Esophagus muscularis mucosa (tissue), 4 donors: ENCODE data around the gene PRMT7. TPM values are rescaled to one million over a fixed set of nuclear protein-coding genes. Genes with fewer than 3 reads are reported as not detected.

Experiments used
- DNase-seq: peaks from one replicate; pipeline ENCODE4 v3.0.0-alpha.2; 2017; ENCODE audit errors: extremely low spot score
- H3K27ac ChIP-seq, 4 donors: fragments of 200-600 bp; sonication (generic); replicated peaks in 1 of 4; 1 replicate in 3 of 4; 2 replicates in 1 of 4; pipeline ENCODE4 v1.5.1; 2016 to 2019; ENCODE audit warnings: mild to moderate bottlenecking in 1 of 4
- H3K27me3 ChIP-seq, 4 donors: fragments of 200-600 bp; sonication (generic); one replicate each; pipeline versions ENCODE4 v1.5.1 to v1.6.0; 2016 to 2019
- H3K36me3 ChIP-seq, 4 donors: fragments of 200-600 bp; sonication (generic); one replicate each; pipeline ENCODE4 v1.5.1; 2016 to 2019
- H3K4me1 ChIP-seq, 4 donors: fragments of 200-600 bp; sonication (generic); one replicate each; pipeline ENCODE4 v1.5.1; 2016 to 2019
- H3K4me3 ChIP-seq, 4 donors: fragments of 200-600 bp; sonication (generic); 1 replicate in 2 of 4; 2 replicates in 2 of 4; pipeline ENCODE4 v1.5.1; 2016 to 2019; ENCODE audit warnings: mild to moderate bottlenecking in 4 of 4, moderate library complexity in 1 of 4
- H3K9me3 ChIP-seq, 4 donors: fragments of 200-600 bp; sonication (generic); 1 replicate in 3 of 4; 2 replicates in 1 of 4; pipeline ENCODE4 v1.5.1; 2016 to 2019
- CTCF ChIP-seq, 3 experiments: fragments of 200-600 bp in 2 of 3; fragments of 450-650 bp in 1 of 3; sonication (generic) in 2 of 3; IDR thresholded peaks; one replicate each; pipeline ENCODE4 v1.5.1; 2017 to 2019; ENCODE audit warnings: antibody characterized with exemption in 3 of 3, mild to moderate bottlenecking in 2 of 3, moderate library complexity in 1 of 3
- EP300 ChIP-seq: sonication (generic); formaldehyde crosslinking; IDR thresholded peaks from one replicate; pipeline ENCODE4 v1.6.1; 2017; ENCODE audit warnings: antibody characterized with exemption
- POLR2A ChIP-seq: fragments of 450-650 bp; IDR thresholded peaks from one replicate; pipeline ENCODE4 v1.6.1; 2017; ENCODE audit warnings: antibody characterized with exemption, moderate library complexity, mild to moderate bottlenecking, low read depth
- POLR2AphosphoS5 ChIP-seq, 2 donors: sonication (generic); formaldehyde crosslinking; IDR thresholded peaks; one replicate each; pipeline ENCODE4 v1.6.1; 2017; ENCODE audit warnings: antibody characterized with exemption in 2 of 2
- WGBS: methylation state at CpG from one replicate; pipeline ENCODE4 v1.1.5; 2018; 5-methylcytosine and 5-hydroxymethylcytosine counted together
- intact Hi-C: fragments of 100-400 bp; cut with DNase I; formaldehyde crosslinking; loops from one replicate; pipeline ENCODE4 v1.15.1; 2023
- total RNA-seq, 4 donors: library from RNA; depleted of rRNA; stranded (reverse); fragments of >200 nt; gene quantifications; one replicate each; pipeline versions ENCODE4 v1.1.0 to v1.2.1, GENCODE V29; 2016

The PRMT7 gene
- total RNA-seq, 4 donors from 2014 or later, result 20.0 to 31.1 (median 26.8) TPM

- intact Hi-C loops, result no loop called here
- WGBS, result 89% methylated on average over 3 of the region's 3 CpGs
- no peak for DNase-seq
- H3K4me3 ChIP-seq, result no peak overlapping the region
- H3K4me1 ChIP-seq, result no peaks in the 10 kb centered on the region
- no peaks in the 10 kb centered on the region for H3K36me3 ChIP-seq
- H3K27ac ChIP-seq, result no peak overlapping the region
- no peak for TF ChIP-seq EP300
- TF ChIP-seq CTCF (IDR thresholded peaks at IDR 0.05), result no peak
- H3K9me3 ChIP-seq, result no peaks in the 10 kb centered on the region
- peaks cover 0 to 13% (median 2%) of the 10 kb centered on the region in 4 donors for H3K27me3 ChIP-seq
Measured at GRCh38 chr16:68372381-68372720, 61.5 kb downstream of the PRMT7 start.

- Histone ChIP-seq H3K4me3 (no peak overlapping the region), H3K4me1 (no peaks in the 10 kb centered on the region), H3K9me3 (no peaks in the 10 kb centered on the region), H3K36me3 (no peaks in the 10 kb centered on the region), H3K27ac (no peak overlapping the region), H3K27me3 (peaks cover 0 to 10% (median under 1%) of the 10 kb centered on the region in 4 donors)
- WGBS, result 82% methylated on average over 7 of the region's 8 CpGs
- intact Hi-C loops, result no loop called here
- no peak for TF ChIP-seq POLR2A
- TF ChIP-seq EP300, result no peak
- TF ChIP-seq CTCF (IDR thresholded peaks at IDR 0.05), result no peak
- TF ChIP-seq POLR2AphosphoS5 (IDR thresholded peaks at IDR 0.05), result no peak
- no peak for DNase-seq
Measured at GRCh38 chr16:68372806-68373205, 62.0 kb downstream of the PRMT7 start.

- TF ChIP-seq POLR2AphosphoS5 (IDR thresholded peaks at IDR 0.05) (no peak), CTCF (IDR thresholded peaks at IDR 0.05) (no peak), POLR2A (no peak), EP300 (no peak)
- Histone ChIP-seq H3K4me3 (no peak overlapping the region), H3K4me1 (no peaks in the 10 kb centered on the region), H3K9me3 (no peaks in the 10 kb centered on the region), H3K27ac (no peak overlapping the region), H3K27me3 (peaks cover 0 to 1% (median 0%) of the 10 kb centered on the region in 4 donors), H3K36me3 (no peaks in the 10 kb centered on the region)
- 84% methylated on average over 15 of the region's 18 CpGs for WGBS
- intact Hi-C loops, result no loop called here
- DNase-seq, result no peak
Measured at GRCh38 chr16:68373528-68374245, 62.9 kb downstream of the PRMT7 start.

GRCh38 chr16:68374246-68374805 is 63.5 kb downstream of the PRMT7 start:
- Histone ChIP-seq H3K36me3 (no peaks in the 10 kb centered on the region), H3K4me3 (no peak overlapping the region), H3K27ac (no peak overlapping the region), H3K27me3 (no peaks in the 10 kb centered on the region), H3K9me3 (no peaks in the 10 kb centered on the region), H3K4me1 (no peaks in the 10 kb centered on the region)
- intact Hi-C loops, result no loop called here
- WGBS, result 83% methylated on average over 9 of the region's 10 CpGs
- no peak for DNase-seq
- TF ChIP-seq CTCF (IDR thresholded peaks at IDR 0.05) (no peak), POLR2A (no peak)
